HepG2 (cell line): ENCODE results near the gene VPS13D.

Experiments used
- ATF1 ChIP-seq: IDR thresholded peaks from 2 replicates; pipeline ENCODE4 v1.6.1; 2016; ENCODE audit warnings: mild to moderate bottlenecking, control low read depth
- CAMTA2 ChIP-seq: sonication (generic); formaldehyde crosslinking; IDR thresholded peaks from 2 replicates; pipeline ENCODE4 v1.4.0; 2020; ENCODE audit warnings: mild to moderate bottlenecking, missing genetic modification reagents, borderline replicate concordance
- HMG20B ChIP-seq: conservative IDR thresholded peaks from 2 replicates; pipeline ENCODE4 v1.6.1; 2016; ENCODE audit warnings: missing genetic modification reagents, missing compliant biosample characterization
- NFIC ChIP-seq: IDR thresholded peaks from 2 replicates; pipeline ENCODE4 v1.6.1; 2012; ENCODE audit warnings: mild to moderate bottlenecking, low read length, inconsistent platforms
- ZNF431 ChIP-seq: sonication (generic); formaldehyde crosslinking; IDR thresholded peaks from 2 replicates; pipeline ENCODE4 v1.9.0; 2022; ENCODE audit warnings: missing genetic modification reagents, low read depth, mild to moderate bottlenecking, borderline replicate concordance
- ZNF746 ChIP-seq: sonication (generic); formaldehyde crosslinking; IDR thresholded peaks from 2 replicates; pipeline ENCODE4 v1.8.0; 2022; ENCODE audit warnings: mild to moderate bottlenecking, missing genetic modification reagents
- TF ChIP-seq, protein P1 (sequence below): sonication (generic); formaldehyde crosslinking; IDR thresholded peaks from 2 replicates; pipeline ENCODE4 v1.5.0; 2020; ENCODE audit warnings: mild to moderate bottlenecking, missing genetic modification reagents, borderline replicate concordance
- TF ChIP-seq, protein P2 (sequence below): IDR thresholded peaks from 2 replicates; pipeline ENCODE4 v1.6.1; 2016; ENCODE audit warnings: missing compliant biosample characterization, missing genetic modification reagents, borderline replicate concordance
- TF ChIP-seq, protein P3 (sequence below): sonication (generic); formaldehyde crosslinking; IDR thresholded peaks from 2 replicates; pipeline ENCODE4 v1.5.0; 2020; ENCODE audit warnings: mild to moderate bottlenecking, missing genetic modification reagents, moderate library complexity

DNA sequence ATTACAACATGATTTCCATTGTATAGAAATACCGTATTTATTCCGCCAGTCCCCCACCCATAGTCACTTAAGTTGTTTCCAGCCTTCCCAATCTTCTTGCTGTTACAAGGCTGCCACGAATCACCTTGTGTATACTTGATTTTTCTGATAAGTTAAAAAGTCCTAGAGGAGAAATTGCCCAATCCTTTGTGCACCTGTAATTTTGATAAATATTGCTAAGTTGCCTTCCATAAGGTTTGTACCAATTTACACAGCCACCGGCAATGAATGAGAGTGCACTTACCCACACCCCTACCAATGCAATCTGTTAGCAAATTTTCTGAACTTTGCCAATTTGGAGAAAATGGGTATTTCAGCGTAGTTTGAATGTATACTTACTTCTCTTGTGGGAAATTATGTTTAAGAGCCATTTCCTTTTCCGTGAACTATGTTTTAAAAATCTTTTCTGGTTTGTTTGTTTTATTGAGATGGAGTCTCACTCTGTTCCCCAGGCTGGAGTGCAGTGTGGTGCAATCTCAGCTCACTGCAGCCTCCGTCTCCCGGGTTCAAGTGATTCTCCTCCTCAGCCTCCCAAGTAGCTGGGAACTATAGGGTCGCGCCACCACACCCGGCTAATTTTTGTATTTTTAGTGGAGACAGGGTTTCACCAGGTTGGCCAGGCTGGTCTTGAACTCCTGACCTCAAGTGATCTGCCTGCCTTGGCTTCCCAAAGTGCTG, 300.8 kb downstream of the VPS13D start:
- TF ChIP-seq, protein P1, sequence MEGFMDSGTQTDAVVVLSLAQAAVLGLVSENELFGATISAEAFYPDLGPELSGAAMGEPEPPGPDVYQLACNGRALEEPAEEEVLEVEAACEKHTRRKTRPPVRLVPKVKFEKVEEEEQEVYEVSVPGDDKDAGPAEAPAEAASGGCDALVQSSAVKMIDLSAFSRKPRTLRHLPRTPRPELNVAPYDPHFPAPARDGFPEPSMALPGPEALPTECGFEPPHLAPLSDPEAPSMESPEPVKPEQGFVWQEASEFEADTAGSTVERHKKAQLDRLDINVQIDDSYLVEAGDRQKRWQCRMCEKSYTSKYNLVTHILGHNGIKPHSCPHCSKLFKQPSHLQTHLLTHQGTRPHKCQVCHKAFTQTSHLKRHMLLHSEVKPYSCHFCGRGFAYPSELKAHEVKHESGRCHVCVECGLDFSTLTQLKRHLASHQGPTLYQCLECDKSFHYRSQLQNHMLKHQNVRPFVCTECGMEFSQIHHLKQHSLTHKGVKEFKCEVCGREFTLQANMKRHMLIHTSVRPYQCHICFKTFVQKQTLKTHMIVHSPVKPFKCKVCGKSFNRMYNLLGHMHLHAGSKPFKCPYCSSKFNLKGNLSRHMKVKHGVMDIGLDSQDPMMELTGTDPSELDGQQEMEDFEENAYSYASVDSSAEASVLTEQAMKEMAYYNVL = no peak
- TF ChIP-seq HMG20B = no peak
- TF ChIP-seq ATF1 = no peak
- TF ChIP-seq ZNF746 (CRISPR knock-in tag) = no peak
- TF ChIP-seq ZNF431 (CRISPR knock-in tag) = no peak
- TF ChIP-seq, protein P2, sequence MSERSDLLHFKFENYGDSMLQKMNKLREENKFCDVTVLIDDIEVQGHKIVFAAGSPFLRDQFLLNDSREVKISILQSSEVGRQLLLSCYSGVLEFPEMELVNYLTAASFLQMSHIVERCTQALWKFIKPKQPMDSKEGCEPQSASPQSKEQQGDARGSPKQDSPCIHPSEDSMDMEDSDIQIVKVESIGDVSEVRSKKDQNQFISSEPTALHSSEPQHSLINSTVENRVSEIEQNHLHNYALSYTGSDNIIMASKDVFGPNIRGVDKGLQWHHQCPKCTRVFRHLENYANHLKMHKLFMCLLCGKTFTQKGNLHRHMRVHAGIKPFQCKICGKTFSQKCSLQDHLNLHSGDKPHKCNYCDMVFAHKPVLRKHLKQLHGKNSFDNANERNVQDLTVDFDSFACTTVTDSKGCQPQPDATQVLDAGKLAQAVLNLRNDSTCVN (CRISPR knock-in tag) = no peak
- TF ChIP-seq, protein P3, sequence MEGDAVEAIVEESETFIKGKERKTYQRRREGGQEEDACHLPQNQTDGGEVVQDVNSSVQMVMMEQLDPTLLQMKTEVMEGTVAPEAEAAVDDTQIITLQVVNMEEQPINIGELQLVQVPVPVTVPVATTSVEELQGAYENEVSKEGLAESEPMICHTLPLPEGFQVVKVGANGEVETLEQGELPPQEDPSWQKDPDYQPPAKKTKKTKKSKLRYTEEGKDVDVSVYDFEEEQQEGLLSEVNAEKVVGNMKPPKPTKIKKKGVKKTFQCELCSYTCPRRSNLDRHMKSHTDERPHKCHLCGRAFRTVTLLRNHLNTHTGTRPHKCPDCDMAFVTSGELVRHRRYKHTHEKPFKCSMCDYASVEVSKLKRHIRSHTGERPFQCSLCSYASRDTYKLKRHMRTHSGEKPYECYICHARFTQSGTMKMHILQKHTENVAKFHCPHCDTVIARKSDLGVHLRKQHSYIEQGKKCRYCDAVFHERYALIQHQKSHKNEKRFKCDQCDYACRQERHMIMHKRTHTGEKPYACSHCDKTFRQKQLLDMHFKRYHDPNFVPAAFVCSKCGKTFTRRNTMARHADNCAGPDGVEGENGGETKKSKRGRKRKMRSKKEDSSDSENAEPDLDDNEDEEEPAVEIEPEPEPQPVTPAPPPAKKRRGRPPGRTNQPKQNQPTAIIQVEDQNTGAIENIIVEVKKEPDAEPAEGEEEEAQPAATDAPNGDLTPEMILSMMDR = no peak
- no peak for TF ChIP-seq CAMTA2 (CRISPR knock-in tag)
- no peak for TF ChIP-seq NFIC
